ENCODE results near the gene SNX27. TPM values are rescaled to one million over a fixed set of nuclear protein-coding genes. Genes with fewer than 3 reads are reported as not detected.

SNX27 gene
- total and polyA plus RNA-seq, 2 donors (not counting 3 experiments of a cell fraction or from before 2014, with no cell fraction given) = 8.1 to 24.9 TPM

GRCh38 chr1:151737479-151737878 is 125.6 kb downstream of the SNX27 start:
- H2AFZ ChIP-seq (ENCODE audit: low read depth, low read length) = no peak overlapping the region
- no peaks in the 10 kb centered on the region for H3K9me3 ChIP-seq (replicated peaks; ENCODE audit: control insufficient read depth, insufficient read depth, low read length)
- H3K4me2 ChIP-seq (ENCODE audit: insufficient read depth, low read length) = no peak overlapping the region
- no peak overlapping the region for H3K9ac ChIP-seq (replicated peaks; ENCODE audit: extremely low read depth, insufficient read depth, low read length)
- no TSS peak for BruUV-seq (replicated peaks)
- no peaks in the 10 kb centered on the region for H3K36me3 ChIP-seq (ENCODE audit: control insufficient read depth in 2 of 2, extremely low read depth in 1 of 2, insufficient read depth in 2 of 2, low read length in 2 of 2)
- CTCF ChIA-PET = no interaction called here
- dilution Hi-C loops (cut with MboI; ENCODE audit: extremely low pct_ligation_motif_present, low sequenced_read_pairs) = no loop called here
- intact Hi-C loops (cut with micrococcal nuclease) = no loop called here
- H3K27me3 ChIP-seq (ENCODE audit: control insufficient read depth in 2 of 2, insufficient read depth in 2 of 2, low read length in 2 of 2) = peaks cover 8 to 9% of the 10 kb centered on the region in 2 experiments
- TF ChIP-seq GATA2 (IDR thresholded peaks at IDR 0.05; ENCODE audit: insufficient read depth, insufficient read length, low read depth, low read length) (no peak), FOS (IDR thresholded peaks at IDR 0.05; ENCODE audit: borderline replicate concordance, insufficient read depth, low read length) (no peak), JUN (IDR thresholded peaks at IDR 0.05; ENCODE audit: borderline replicate concordance, insufficient read depth, insufficient read length, low read depth) (no peak), CTCF (IDR thresholded peaks at IDR 0.05; ENCODE audit: extremely low read depth in 1 of 2, insufficient read depth in 1 of 2, low read depth in 1 of 2, low read length in 2 of 2) (no peak), EZH2 (IDR thresholded peaks at IDR 0.05; ENCODE audit: borderline replicate concordance, low read depth, low read length, severe bottlenecking) (no peak), POLR2AphosphoS5 (IDR thresholded peaks at IDR 0.05; ENCODE audit: insufficient read depth, low read depth, low read length) (no peak), POLR2A (IDR thresholded peaks at IDR 0.05; ENCODE audit: low read depth, low read length) (no peak), MYC (IDR thresholded peaks at IDR 0.05; ENCODE audit: low read depth, low read length) (no peak)
- TF ChIP-seq, protein P1, sequence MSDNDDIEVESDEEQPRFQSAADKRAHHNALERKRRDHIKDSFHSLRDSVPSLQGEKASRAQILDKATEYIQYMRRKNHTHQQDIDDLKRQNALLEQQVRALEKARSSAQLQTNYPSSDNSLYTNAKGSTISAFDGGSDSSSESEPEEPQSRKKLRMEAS (IDR thresholded peaks at IDR 0.05; ENCODE audit: insufficient read depth, insufficient read length) = no peak
- H4K20me1 ChIP-seq (replicated peaks; ENCODE audit: control insufficient read depth, extremely low read depth, insufficient read depth, low read length) = no peaks in the 10 kb centered on the region
- H3K79me2 ChIP-seq (ENCODE audit: control insufficient read depth, insufficient read depth, low read length) = no peaks in the 10 kb centered on the region
- no peak overlapping the region for H3K4me3 ChIP-seq (replicated peaks in 1 of 3; ENCODE audit: insufficient read depth in 1 of 3, low read depth in 1 of 3, low read length in 3 of 3)
- no peaks in the 10 kb centered on the region for H3K9me1 ChIP-seq (replicated peaks; ENCODE audit: control insufficient read depth, extremely low read depth, insufficient read depth, low read length)
- DNase-seq (ENCODE audit: low read depth, low spot score) (no peak), FAIRE-seq (no peak)
- POLR2A ChIA-PET = no interaction called here
- H3K4me1 ChIP-seq (ENCODE audit: control insufficient read depth, extremely low read depth, insufficient read depth, low read length) = no peaks in the 10 kb centered on the region
- no peak overlapping the region for H3K27ac ChIP-seq (ENCODE audit: insufficient read depth, low read depth, low read length)

Measured in endothelial cell of umbilical vein (primary cell).